GM21737 (cell line): Measurements from ENCODE around the gene DBNDD1.

Experiments used
- ATAC-seq: cut with Tn5 transposase; IDR thresholded peaks from one replicate; pipeline ENCODE4 v1.9.1; 2021; ENCODE audit warnings: mild to moderate bottlenecking, moderate library complexity; ENCODE audit not compliant: unreplicated experiment

DBNDD1 gene

GRCh38 chr16:90037276-90037675 lies 18.0 kb upstream of the DBNDD1 start:
- ATAC-seq, result no peak

GRCh38 chr16:90035902-90036301 lies 16.6 kb upstream of the DBNDD1 start:
- no peak for ATAC-seq

- no peak for ATAC-seq
Measured at GRCh38 chr16:90034504-90034903, 15.2 kb upstream of the DBNDD1 start.

- ATAC-seq, result no peak
Measured at GRCh38 chr16:90033387-90033786, 14.1 kb upstream of the DBNDD1 start.

GRCh38 chr16:90032674-90033331 lies 13.5 kb upstream of the DBNDD1 start:
- ATAC-seq, result no peak

- no peak for ATAC-seq
Measured at GRCh38 chr16:90031931-90032673, 12.8 kb upstream of the DBNDD1 start.

GRCh38 chr16:90031186-90031930 lies 12.1 kb upstream of the DBNDD1 start:
- ATAC-seq, result no peak

- ATAC-seq, result no peak
Measured at GRCh38 chr16:90028985-90029384, 9.7 kb upstream of the DBNDD1 start.

- no peak for ATAC-seq
Measured at GRCh38 chr16:90027611-90028010, 8.4 kb upstream of the DBNDD1 start.

- no peak for ATAC-seq
Measured at GRCh38 chr16:90026135-90026534, 6.9 kb upstream of the DBNDD1 start.

GRCh38 chr16:90023078-90023447 lies 3.8 kb upstream of the DBNDD1 start:
- no peak for ATAC-seq

GRCh38 chr16:90022209-90023077 lies 3.2 kb upstream of the DBNDD1 start:
- ATAC-seq, result peak; percentile 62

GRCh38 chr16:90020838-90021382 lies 1.7 kb upstream of the DBNDD1 start:
- no peak for ATAC-seq

- ATAC-seq, result no peak
Measured at GRCh38 chr16:90020260-90020837, 1.1 kb upstream of the DBNDD1 start.

GRCh38 chr16:90019543-90020259 lies 445 bp upstream of the DBNDD1 start:
- ATAC-seq, result no peak

GRCh38 chr16:90018297-90018651 lies 982 bp downstream of the DBNDD1 start:
- ATAC-seq, result no peak

- ATAC-seq, result no peak
Measured at GRCh38 chr16:90016339-90016950, 2.8 kb downstream of the DBNDD1 start.

GRCh38 chr16:90015586-90016338 lies 3.5 kb downstream of the DBNDD1 start:
- no peak for ATAC-seq
